GM10266 (cell line): ENCODE data around the gene SAMD4B.

Experiments used
- DNase-seq: peaks from one replicate; pipeline ENCODE4 v3.0.0; 2012; ENCODE audit errors: extremely low spot score
- CTCF ChIP-seq: IDR thresholded peaks from 2 replicates; pipeline ENCODE4 v1.5.1; 2012; ENCODE audit warnings: mild to moderate bottlenecking, low read depth; ENCODE audit not compliant: control insufficient read depth, insufficient read depth; ENCODE audit errors: missing control alignments

SAMD4B gene

GRCh38 chr19:39430675-39431593 is 88.7 kb downstream of the SAMD4B start:
- DNase-seq, result peak; percentile 68
- no peak for TF ChIP-seq CTCF

- no peak for TF ChIP-seq CTCF
- no peak for DNase-seq
These were observed 90.4 kb downstream of the SAMD4B start for GRCh38 chr19:39432677-39433025.

- TF ChIP-seq CTCF, result no peak
- DNase-seq, result no peak
These were observed 91.4 kb downstream of the SAMD4B start for GRCh38 chr19:39433480-39434079.

- no peak for DNase-seq
- no peak for TF ChIP-seq CTCF
These were observed 92.2 kb downstream of the SAMD4B start for GRCh38 chr19:39434123-39435076.
